GM12872 (cell line): Measurements from ENCODE around the gene ATXN1.

Source experiments
- CTCF ChIP-seq: IDR thresholded peaks from 3 replicates; pipeline ENCODE4 v1.5.1; 2011; ENCODE audit warnings: low read depth, mild to moderate bottlenecking, low read length, moderate library complexity; ENCODE audit not compliant: insufficient read depth

ATXN1 gene

GRCh38 chr6:16727996-16728395 lies 33.3 kb downstream of the ATXN1 start:
- no peak for TF ChIP-seq CTCF

- TF ChIP-seq CTCF: no peak
These were observed 36.0 kb downstream of the ATXN1 start for GRCh38 chr6:16725145-16725864.

GRCh38 chr6:16723826-16724225 lies 37.4 kb downstream of the ATXN1 start:
- TF ChIP-seq CTCF: no peak

GRCh38 chr6:16723402-16723801 lies 37.9 kb downstream of the ATXN1 start:
- TF ChIP-seq CTCF: no peak

- TF ChIP-seq CTCF: no peak
These were observed 38.6 kb downstream of the ATXN1 start for GRCh38 chr6:16722630-16723029.

- TF ChIP-seq CTCF: no peak
These were observed 39.3 kb downstream of the ATXN1 start for GRCh38 chr6:16721977-16722376.

GRCh38 chr6:16720861-16721260 lies 40.4 kb downstream of the ATXN1 start:
- no peak for TF ChIP-seq CTCF
